Uterus (tissue), 2 donors: ENCODE measurements around the gene RASL11B.

Source experiments
- CTCF ChIP-seq, 4 experiments: fragments of 200-600 bp in 2 of 4; fragments of 450-650 bp in 2 of 4; sonication (generic) in 2 of 4; IDR thresholded peaks; one replicate each; pipeline ENCODE4 v1.5.1; 2016 to 2019; ENCODE audit warnings: antibody characterized with exemption in 4 of 4, mild to moderate bottlenecking in 2 of 4, moderate library complexity in 1 of 4
- POLR2A ChIP-seq, 2 donors: fragments of 450-650 bp; IDR thresholded peaks; one replicate each; pipeline ENCODE4 v1.6.1; 2016; ENCODE audit warnings: antibody characterized with exemption in 2 of 2, mild to moderate bottlenecking in 1 of 2, moderate library complexity in 1 of 2

DNA sequence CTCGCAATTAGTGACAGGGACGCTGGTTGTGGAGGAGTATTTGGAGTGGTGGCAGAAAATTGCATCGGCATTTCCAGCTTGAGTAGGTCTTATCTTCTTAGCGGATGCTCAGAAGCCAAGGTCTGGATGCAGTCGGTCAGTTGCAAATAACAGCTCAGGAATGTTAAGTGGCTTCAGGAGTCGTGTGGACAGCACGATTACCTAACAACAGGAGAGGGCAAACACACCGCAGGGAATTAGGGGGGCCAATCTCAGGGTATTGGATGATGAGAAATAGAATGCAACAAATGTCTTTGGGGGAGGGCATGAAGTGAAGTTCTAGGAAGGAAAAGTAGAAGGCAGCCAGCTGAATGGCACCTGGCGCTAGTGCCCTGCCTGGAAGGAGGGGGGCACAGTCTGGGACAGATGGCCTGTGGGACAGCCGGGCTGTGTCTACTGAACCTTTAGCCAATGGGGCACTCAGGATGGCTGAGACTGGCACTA is 11.8 kb downstream of the RASL11B start:
- no peak for TF ChIP-seq CTCF (IDR thresholded peaks at IDR 0.05)
- no peak for TF ChIP-seq POLR2A (IDR thresholded peaks at IDR 0.05)
